GM23338 (cell line): ENCODE data around the gene LEAP2.

Experiments used
- CREB1 ChIP-seq: fragments of 250-450 bp; sonication (Bioruptor Pico); IDR thresholded peaks from 2 replicates; pipeline ENCODE4 v1.5.0; 2020; ENCODE audit warnings: low read depth, mild to moderate bottlenecking, moderate library complexity
- CTCF ChIP-seq, 2 experiments: fragments of 200-600 bp in 1 of 2; sonication (generic) in 1 of 2; conservative IDR thresholded peaks; 2 replicates each; pipeline versions ENCODE4 v1.5.1 to v1.6.1; 2016 to 2017; ENCODE audit warnings: antibody characterized with exemption in 2 of 2, low read depth in 2 of 2, mild to moderate bottlenecking in 2 of 2, moderate library complexity in 1 of 2
- EZH2 ChIP-seq: fragments of 200-600 bp; sonication (generic); IDR thresholded peaks from one replicate; pipeline ENCODE4 v1.8.0; 2017; ENCODE audit warnings: antibody characterized with exemption, mild to moderate bottlenecking, low read depth; ENCODE audit not compliant: unreplicated experiment
- EZH2phosphoT487 ChIP-seq: fragments of 200-600 bp; sonication (generic); IDR thresholded peaks from one replicate; pipeline ENCODE4 v1.8.1; 2018; ENCODE audit warnings: antibody characterized with exemption; ENCODE audit not compliant: unreplicated experiment
- JUNB ChIP-seq: IDR thresholded peaks from one replicate; pipeline ENCODE4 v1.6.1; 2016; ENCODE audit warnings: antibody characterized with exemption; ENCODE audit not compliant: unreplicated experiment
- NANOG ChIP-seq: IDR thresholded peaks from 2 replicates; pipeline ENCODE4 v1.6.1; 2016; ENCODE audit warnings: antibody characterized with exemption, borderline replicate concordance
- POLR2AphosphoS5 ChIP-seq: IDR thresholded peaks from 2 replicates; pipeline ENCODE4 v1.6.1; 2016; ENCODE audit warnings: antibody characterized with exemption, low read depth
- REST ChIP-seq: IDR thresholded peaks from one replicate; pipeline ENCODE4 v1.6.1; 2018; ENCODE audit warnings: antibody characterized with exemption; ENCODE audit not compliant: unreplicated experiment
- STAT1 ChIP-seq: IDR thresholded peaks from one replicate; pipeline ENCODE4 v1.6.1; 2016; ENCODE audit warnings: antibody characterized with exemption; ENCODE audit not compliant: unreplicated experiment
- ZNF331 ChIP-seq: fragments of 250-450 bp; sonication (Bioruptor Pico); IDR thresholded peaks from 2 replicates; pipeline ENCODE4 v1.5.0; 2020; ENCODE audit warnings: low read depth, mild to moderate bottlenecking, moderate library complexity
- ZNF462 ChIP-seq: fragments of 250-450 bp; sonication (Bioruptor Pico); IDR thresholded peaks from 2 replicates; pipeline ENCODE4 v1.5.0; 2020; ENCODE audit warnings: mild to moderate bottlenecking, moderate library complexity

DNA sequence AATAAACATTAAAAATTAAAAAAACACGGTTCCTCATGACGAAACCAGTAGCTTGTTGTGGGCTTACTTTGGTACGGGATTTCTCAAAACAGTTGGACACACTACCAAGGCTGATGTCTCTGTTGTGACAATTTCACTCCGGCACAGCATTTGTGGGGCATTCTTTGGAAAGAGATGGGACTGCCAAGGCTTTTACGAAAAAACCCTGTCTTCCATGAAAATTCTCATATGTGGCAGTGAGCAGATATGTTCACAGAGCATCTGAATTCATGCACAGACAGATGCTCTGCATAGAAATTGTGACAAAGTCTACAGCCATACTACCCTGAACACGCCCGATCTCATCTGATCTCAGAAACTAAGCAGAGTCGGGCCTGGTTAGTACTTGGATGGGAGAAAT is 25.2 kb upstream of the LEAP2 start:
- no peak for TF ChIP-seq CTCF (conservative IDR thresholded peaks at IDR 0.05; ENCODE audit: low read depth in 2 of 2)
- no peak for TF ChIP-seq ZNF462 (CRISPR knock-in tag)
- TF ChIP-seq NANOG, result no peak
- no peak for TF ChIP-seq EZH2
- TF ChIP-seq EZH2phosphoT487, result no peak
- TF ChIP-seq POLR2AphosphoS5, result no peak
- TF ChIP-seq STAT1, result no peak
- TF ChIP-seq REST, result no peak
- TF ChIP-seq CREB1 (CRISPR knock-in tag), result no peak
- no peak for TF ChIP-seq JUNB
- TF ChIP-seq ZNF331, result no peak
